Activated gamma-delta T cell treated with Interleukin-2 at 50 U/mL for 16 hours (primary cell): ENCODE results near the gene EFCAB6.

Source experiments
- DNase-seq: peaks from one replicate; pipeline ENCODE4 v3.0.0-alpha.2; 2020

EFCAB6 gene

DNA sequence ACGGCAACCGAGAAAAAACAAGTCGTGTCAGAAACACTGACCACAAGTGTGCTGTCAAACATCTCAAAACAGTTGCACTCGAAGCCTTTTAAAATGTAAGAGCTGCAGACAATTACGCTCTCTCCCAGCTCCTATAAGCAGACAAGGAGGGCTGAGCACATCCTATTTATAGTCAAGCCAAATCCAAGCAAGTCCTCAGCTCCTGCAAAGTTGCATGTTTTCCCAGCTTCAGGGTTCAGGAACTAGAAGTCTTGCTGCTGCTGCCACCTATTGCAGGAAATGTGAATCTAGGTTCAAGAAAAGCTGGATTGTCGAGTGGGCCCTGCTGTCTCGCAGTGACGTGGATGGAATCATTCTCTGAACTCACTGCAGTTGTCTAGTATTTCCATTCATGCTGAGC, 15.5 kb downstream of the EFCAB6 start:
- no peak for DNase-seq

DNA sequence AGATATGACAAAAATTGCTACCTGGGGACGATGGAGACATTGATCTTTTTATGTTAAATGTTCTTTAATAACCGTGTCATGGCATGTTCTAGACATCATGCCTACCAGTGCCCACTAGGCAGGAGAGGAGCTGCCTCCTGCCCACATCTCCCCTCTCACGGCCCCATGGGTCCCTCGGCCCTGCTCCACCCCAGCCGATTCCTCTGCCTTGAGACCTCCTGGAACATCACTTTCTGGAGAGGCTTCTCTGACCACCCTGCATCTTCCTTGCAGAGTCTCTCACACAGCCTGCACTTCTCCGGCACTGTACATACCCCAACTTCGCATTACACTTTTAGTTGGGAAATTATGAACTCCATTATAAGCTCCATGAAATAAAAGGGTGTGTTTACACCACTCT, 16.8 kb downstream of the EFCAB6 start:
- no peak for DNase-seq

DNA sequence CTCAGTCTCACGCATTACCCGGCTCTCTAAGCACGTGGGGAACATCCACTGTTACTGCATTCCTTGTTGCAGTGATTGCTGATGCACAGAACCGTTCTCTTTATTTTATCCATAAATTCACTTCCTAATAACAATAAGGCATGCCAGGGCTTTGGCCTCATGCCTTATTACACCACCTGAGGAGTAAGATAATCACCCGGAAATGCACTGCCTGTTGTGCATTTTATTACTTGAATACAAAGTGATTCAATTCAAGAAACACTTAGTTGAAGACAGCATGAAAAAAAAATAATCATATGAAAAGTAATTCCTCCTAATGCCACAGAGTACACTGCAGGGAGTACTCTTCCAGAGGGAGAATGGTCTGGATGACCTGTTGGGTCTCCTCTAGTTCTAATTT, 19.2 kb downstream of the EFCAB6 start:
- no peak for DNase-seq

DNA sequence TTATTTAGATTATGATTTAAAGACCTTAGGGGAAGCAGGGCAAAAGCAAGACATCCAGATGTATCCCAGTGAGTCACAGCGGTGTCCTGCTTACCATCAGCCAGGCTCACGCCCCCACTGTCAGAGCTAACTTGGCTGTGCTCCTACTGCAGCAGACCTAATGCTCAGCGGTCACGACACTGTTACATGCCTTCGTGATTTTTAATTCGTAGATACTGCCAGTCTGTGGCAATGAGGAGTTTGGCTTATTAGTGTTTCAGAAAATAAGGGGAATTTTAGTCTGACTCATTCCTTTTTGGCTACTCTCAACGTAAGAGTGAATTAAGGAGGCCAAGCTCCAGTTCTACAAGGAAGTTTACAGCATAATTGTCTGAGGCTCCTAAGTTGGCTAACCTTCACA, 22.7 kb downstream of the EFCAB6 start:
- DNase-seq = no peak

DNA sequence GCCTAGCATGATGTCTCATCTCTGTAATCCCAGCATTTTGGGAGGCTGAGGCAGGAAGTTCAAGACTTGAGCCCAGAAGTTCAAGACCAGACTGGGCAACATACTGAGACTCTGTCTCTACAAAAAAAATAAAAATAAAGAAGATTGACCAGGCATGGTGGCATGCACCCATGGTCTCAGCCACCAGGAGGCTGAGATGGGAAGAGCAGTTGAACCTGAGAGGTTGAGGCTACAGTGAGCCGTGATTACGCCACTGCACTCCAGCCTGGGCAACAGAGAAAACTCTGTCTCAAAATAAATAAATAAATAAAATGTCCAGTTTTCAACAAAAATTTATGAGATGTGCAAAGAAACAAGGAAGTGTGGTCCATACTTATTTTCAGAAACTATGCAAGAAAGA, 28.3 kb downstream of the EFCAB6 start:
- DNase-seq = no peak

DNA sequence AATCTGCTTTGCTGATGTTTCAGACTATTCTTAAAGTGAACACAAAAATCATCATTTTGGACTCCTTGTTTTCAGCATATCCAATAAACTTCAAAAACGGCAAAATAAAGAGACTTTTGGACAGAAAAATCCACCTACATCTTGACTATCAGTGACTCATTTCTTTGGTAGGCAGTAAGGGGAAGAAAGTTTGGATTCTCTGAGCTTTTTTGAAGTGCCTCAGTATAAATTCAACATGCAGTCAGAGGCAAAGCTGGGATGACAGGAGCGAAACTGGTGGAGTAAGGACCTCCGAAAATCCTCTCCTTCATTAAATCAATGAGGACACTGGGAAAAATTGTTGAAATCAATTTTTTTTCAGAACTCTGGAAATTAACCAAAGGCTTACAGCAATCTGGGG, 29.7 kb downstream of the EFCAB6 start:
- DNase-seq = no peak

DNA sequence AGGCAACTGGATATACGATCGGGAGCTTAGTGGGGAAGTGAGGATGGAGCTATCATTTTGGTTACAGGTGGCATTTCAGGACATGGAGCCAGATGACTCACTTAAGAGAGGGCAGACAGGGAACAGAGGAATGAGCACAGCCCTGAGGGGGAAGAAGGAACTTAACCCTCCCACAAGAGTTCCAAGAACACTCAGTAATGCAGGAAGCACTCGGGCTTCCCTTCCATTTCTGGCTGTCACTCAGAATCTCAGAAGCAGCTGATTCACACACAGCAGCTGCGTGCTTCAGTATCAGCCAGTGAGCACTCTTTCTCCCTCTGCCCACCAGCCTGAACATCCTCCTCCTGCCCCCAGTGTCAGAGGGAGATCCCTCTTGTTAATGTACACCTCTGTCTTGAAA, 34.8 kb downstream of the EFCAB6 start:
- no peak for DNase-seq

DNA sequence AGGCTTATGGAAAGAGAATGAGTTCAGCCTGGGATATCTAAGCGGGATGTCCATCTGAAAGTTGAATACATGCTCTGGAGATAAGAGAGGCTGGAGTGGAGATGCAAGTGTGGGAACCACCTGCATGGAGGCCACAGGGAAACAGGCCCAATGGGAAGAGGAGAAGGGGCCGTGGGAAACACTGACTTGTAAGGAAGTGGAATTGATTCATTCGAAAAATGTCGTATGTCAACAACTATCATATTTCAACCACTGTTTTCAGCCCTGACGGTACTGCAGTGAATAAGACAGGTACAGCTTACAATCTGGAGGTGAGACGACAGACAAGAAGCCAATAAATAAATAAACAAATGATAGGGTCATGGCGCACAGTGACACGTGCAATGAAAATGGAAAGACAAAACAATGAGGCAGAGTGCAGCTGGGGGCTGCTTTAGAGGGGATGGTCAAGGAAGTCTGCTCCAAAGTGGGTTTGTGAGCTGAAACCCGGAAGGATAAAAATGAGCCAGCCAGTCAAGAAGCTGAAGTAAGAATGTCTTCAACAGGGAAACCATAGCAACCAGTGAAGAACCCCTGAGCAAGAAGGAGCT, 35.9 kb downstream of the EFCAB6 start:
- no peak for DNase-seq

DNA sequence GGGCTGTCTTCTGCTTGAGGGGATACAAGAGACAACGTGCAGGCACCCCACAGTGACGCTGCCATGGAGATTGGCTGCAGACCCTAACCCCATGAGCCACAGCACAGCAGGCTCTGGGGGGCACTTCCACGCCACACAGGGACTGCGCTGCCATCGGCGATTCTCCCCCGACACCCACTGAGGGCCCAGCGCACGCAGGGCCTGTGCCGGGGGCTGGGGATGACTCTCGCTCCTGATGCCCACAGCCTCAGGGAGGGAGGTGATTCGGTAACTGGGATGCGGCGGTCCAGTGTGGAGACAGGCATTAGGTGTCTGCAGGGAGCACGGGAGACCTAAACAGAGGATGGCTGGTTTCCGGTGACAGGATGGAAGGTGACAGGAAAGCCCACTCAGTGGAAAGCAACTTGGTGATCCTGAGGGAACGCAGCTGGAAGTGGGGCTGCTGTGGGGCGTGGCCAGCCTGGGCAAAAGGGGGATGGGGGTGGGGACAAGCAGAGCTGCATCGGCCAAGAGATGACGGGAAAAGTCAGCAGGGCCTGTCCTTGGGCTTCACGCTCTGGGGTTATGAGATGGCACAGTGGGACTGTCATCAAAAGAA, 37.7 kb downstream of the EFCAB6 start:
- no peak for DNase-seq

DNA sequence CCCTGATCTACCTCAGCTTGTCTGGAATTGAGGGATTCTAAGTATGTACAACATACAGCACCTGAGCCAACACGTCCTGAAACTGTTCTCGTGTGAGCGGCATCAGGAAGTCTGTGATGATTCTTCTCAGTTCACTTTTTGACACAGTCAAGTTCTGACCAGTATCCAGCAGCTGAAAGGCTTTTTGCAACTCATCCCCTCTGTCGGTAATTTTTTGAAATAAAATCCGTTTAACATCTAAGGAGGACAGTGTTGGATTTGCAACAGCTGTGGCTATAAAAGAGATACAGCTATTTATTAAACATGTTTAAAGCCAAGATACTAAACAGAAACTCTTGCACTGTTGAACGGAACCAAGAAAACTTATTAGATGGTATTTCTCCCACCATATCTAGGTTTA, 39.3 kb downstream of the EFCAB6 start:
- no peak for DNase-seq

DNA sequence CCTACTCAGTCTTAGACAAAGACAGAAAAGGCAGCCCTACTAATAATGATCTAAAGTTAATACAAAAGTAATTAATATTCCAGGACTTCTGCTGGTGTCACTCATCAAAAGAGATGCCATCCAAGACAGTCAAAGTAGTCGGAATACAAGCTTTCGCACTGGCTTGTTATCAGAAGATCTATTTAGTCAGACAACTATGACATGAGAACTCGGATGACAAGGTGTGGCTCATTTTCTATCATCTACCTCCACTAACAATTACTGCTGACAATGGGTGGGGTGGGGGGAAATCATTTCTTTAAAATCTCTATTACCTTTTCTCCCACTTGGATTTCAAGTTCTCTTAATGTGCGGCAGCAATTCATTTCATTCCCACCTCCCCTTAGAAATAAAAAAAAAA, 56.7 kb downstream of the EFCAB6 start:
- DNase-seq = no peak

DNA sequence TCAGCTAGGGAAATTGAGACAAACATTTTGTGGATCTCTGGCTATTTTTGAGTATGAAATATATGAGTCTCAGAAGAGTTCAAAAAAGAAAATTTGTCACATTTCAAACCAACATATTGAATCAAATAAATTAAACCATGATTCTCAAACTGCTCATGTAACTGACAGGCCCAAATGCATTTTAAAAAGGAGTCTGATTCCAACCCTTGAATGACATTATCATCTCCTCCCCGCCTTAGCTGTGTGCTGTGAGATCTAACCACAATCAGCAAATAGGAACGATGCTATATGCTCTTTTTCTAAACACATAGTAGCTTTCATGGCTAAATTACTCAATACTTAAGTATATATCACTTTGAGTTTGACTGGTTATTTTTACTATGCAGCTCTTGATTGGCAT, 57.1 kb downstream of the EFCAB6 start:
- DNase-seq = no peak

DNA sequence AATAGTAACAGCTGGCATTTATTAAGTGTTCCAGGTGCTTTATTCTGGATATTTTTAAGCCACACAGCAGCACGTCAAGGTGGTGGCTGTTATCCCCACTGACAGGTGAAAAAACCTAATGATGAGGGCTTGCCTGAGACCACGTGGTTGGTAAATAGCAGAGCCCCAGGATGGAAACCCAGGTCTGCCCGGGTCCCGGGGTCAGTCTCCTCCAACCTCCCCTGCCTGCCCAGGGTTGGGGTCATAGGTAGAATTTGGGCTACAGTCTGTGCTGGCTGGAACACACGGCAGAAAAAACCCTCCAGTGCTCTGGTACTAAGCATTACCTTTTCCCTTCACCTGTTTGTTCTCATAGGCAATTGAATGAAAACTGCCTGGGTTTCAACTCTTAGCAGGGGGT, 57.9 kb downstream of the EFCAB6 start:
- no peak for DNase-seq

DNA sequence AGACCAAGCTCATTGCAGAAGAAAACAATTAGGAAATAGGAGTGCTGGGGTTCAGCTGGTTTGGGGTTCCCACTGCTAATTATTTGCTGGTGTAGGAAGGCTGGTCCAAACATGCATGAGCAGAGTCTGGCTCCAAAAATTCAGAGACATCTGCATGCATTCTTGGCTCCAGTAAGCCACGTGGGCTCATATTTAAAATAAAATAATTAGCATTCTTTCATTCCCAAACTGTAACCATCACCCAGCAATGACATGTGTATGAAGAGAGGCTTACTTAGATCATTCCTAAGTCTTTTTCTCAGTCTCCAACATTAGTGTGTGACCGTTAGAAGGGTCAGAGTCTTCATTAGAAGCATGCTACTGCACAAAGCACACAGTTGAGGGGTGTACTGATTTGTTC, 58.4 kb downstream of the EFCAB6 start:
- no peak for DNase-seq

DNA sequence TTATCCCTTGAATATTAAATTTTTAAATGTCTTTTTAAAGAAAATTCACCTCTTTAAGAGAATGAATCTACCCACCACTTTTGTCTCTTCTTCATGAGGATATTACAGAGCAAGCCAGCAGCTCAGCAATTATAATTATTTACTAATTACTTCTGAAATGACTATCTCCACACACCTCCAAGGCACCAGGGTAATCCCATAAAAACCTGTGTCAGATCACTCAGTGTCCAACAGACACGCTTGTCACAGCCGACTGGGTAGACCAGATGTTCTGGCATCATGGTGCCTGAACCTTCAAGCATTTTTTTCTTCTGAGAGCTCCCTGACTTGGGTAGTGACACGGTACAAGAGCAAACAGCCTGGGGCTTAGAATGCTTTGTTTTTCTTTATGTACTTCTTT, 61.4 kb downstream of the EFCAB6 start:
- DNase-seq = no peak

DNA sequence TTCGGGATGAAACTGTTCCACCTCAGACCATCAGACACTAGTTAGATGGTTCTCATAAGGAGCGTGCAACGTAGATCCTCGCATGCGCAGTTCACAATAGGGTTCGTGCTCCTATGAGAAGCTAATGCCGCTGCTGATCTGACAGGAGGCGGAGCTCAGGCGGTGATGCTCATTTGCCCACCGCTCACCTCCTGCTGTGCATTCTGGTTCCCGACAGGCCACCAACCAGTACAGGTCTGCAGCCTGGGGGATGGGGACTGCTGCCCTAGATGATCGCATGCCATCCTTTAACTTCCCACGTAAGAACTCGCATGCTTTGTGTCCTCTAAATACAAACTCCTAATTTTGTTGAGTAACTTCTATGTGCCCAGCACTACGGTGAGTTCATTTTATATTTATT, 62.6 kb downstream of the EFCAB6 start:
- no peak for DNase-seq

DNA sequence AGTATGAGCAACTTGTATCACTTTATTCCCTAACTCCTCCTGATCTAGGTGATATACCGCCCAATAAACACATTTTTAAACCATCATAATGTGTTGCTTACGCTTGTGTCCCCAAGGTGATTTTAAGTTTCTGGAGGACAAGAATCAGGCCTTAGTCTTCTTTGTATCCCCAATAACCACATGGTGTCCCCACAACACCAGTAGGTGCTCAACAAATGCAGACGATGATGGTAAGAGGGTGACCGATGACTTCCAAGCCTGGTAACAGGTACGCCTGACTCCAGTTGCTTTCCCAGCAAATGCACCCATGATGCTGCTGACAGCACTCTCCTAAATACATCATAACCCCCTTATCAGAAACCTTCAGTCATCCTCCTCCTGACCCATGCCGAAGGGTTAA, 64.2 kb downstream of the EFCAB6 start:
- no peak for DNase-seq

DNA sequence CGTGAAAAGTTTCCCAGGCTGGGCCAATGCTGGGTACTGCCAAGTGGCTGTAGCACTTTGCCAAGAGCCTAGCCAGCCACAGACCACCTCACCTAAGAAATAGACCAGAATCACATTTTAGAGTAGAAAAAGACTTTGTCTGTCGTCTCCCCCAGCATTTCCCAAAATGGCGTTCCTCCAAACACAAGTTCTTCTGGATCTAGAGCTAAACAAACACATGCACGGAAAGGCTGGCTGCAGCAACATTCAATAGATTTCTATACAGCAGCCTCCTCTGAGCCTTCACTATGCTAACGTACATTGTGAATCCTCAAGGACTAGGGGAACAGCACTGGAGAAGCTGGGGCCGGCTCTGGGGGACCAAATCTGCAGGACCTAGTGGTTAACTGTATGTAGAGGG, 65.0 kb downstream of the EFCAB6 start:
- no peak for DNase-seq

DNA sequence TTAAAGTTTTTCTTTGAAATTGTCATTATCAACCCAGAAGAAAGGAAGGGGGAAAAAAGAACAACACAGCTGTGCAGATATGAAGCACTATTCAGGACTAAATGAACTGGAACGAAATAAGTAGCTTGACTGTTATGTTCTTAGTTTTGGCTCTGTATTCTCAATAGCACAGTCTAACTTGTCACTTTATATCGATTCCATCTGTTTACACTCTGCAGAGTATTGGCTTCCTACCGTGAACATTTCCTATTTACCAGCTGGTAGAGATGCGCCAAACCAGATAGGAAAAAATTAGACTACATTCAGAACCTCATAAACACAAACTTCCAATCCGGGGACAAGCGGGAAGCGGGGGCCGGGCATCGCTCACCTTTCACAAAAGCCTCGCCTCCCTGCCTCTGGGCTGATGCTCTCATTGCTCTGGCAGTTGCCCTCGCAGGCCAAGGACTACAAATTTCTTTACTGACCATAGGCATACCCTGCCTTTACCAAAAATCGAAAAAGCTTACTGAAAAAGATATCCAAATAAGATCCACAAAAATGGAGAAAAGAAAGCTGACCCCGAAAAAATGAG, 66.2 kb downstream of the EFCAB6 start:
- DNase-seq = no peak

DNA sequence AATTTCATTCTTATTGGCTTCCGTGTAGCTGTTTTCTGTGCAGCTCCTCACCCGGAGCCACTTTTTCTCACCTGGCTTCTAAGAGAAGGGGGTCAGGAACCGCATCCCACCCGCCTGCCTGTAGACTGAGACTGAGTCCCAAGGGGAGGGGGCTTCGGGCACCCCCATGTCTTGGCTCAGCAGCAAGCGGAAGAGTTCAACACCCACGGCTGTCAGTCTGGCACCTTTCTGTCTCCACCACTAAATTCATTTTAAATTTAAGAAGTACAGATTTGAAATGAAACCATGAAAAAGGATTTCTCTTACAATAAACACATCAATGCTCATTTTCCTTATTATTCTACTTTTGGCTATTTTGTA, 66.7 kb downstream of the EFCAB6 start:
- no peak for DNase-seq

DNA sequence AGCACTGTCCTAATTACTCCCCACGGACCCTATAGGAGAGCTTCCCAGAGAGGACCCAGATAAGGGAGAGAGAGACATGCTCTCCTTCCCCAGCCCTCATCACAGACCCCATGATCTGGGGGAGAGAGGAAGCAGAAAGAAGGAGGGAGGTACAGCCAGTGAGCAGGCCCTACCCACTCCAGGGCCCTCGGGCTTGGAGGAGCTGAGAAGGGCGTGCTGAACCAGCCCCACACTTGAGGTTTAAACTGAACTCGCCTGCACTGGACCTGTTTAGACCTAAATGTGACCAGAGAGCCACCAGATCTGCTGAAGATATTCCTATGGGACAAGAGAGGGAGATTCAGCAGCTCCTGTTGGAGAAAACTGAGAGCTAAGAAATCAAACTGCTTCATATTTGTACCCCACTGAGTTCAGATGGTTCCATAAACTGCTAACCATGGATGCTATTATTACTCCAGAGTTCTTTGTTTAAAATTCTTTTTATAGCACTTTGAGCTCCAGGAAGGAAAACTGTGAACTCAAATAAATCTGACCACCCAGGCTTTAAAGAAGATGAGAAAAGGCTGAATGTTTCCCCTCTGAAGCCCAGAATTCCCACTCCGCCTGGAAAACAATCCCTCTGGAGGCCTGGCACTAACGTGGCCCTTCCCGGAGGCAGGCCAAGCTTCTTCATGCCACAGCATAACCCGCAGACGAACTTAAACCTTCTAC, 67.2 kb downstream of the EFCAB6 start:
- DNase-seq = no peak

DNA sequence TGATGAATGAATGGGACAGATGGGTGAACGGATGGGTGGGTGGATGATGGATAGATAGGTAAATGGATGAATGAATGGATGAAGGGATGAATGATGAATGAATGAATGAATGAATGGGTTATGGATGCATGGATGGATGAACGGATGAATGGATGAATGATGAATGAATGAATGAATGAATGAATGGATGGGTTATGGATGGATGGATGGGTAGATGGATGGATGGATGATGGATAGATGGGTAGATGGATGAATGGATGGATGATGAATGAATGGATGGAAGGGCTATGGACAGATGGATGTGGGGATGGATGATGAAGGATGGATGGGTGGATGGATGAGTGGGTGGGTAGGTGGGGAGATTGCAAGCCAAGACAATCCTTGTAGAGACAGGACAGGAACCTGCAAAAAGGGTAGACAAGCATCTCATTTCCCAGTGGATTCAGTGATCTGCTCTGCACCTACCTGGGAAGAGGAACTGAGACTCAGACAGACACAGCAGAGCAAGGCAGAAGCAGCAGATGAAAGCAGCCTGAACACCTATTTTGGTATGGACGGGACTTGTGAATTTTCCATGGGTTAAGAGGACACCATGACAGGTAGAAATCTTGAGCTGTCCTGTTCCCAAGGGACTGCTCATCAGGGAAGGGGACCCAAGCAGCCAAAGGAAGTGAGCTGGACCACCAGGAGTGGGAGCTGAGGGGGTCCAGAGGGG, 68.0 kb downstream of the EFCAB6 start:
- no peak for DNase-seq

DNA sequence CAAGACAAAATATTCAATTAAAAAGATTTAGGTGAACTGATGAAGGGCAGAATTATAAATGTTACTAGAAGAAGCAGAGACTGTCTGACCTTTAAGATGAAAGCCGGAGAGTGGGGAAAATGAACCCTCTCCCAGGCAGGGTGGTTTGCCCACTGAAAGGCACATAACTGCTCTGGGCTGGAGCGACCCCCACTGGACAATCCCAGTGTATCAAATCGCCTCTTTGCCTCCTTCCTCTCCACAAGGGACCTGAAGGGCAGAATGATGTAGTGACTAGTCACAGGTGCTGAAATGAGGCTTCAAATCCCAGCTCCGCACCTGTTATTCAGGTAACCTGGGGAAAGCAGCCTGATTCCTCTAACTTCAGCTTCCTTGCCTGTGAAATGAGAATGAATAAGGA, 69.0 kb downstream of the EFCAB6 start:
- no peak for DNase-seq
